ENCODE measurements around the gene TRAFD1. TPM values are rescaled to one million over a fixed set of nuclear protein-coding genes. Genes with fewer than 3 reads are reported as not detected.

Gene TRAFD1
- total and polyA plus RNA-seq, 2 of the 13 experiments (the other 11 are each of a cell fraction or from before 2014, with no cell fraction given), result 9.5 to 20.9 TPM

- Histone ChIP-seq H3K79me2 (ENCODE audit: insufficient read depth, low read length) (no peaks in the 10 kb centered on the region), H2AFZ (ENCODE audit: low read length) (no peak overlapping the region), H4K20me1 (ENCODE audit: insufficient read depth, low read length) (no peaks in the 10 kb centered on the region), H3K4me2 (ENCODE audit: low read depth, low read length) (no peak overlapping the region), H3K4me1 (ENCODE audit: insufficient read depth, low read length) (no peaks in the 10 kb centered on the region), H3K4me3 (replicated peaks in 1 of 3; ENCODE audit: insufficient read depth in 1 of 3, low read depth in 2 of 3, low read length in 3 of 3) (no peak overlapping the region), H3K36me3 (replicated peaks in 1 of 2; ENCODE audit: control insufficient read depth in 1 of 2, insufficient read depth in 2 of 2, low read length in 2 of 2) (peaks cover 0 to 6% of the 10 kb centered on the region in 2 experiments; a peak in 1 of 5 replicates), H3K27ac (ENCODE audit: extremely low read length, insufficient read depth, low read length) (no peak overlapping the region), H3K9me3 (ENCODE audit: low read length) (no peaks in the 10 kb centered on the region), H3K27me3 (ENCODE audit: control insufficient read depth in 1 of 2, insufficient read depth in 2 of 2, low read length in 2 of 2) (no peaks in the 10 kb centered on the region), H3K9ac (ENCODE audit: insufficient read depth, low read depth, low read length) (no peak overlapping the region)
- intact Hi-C loops (cut with micrococcal nuclease; ENCODE audit: unreplicated experiment) (no loop called here), in situ Hi-C loops (cut with HindIII; ENCODE audit: extremely low pct_ligation_motif_present, low pct_unique_long_range_greater_than_20kb) (no loop called here)
- 91% methylated on average over 4 of the region's 8 CpGs for WGBS (ENCODE audit: low lambda C conversion rate)
- FAIRE-seq (no peak), DNase-seq (ENCODE audit: low spot score) (no peak), ATAC-seq (no peak)
- ChIA-PET POLR2A (no interaction called here), CTCF (ENCODE audit: low intra/inter-chr PET ratio, low total read pairs) (no interaction called here)
- BruUV-seq (replicated peaks), result no TSS peak
- TF ChIP-seq JDP2 (CRISPR knock-in tag; IDR thresholded peaks at IDR 0.05; ENCODE audit: borderline replicate concordance) (no peak), PLRG1 (conservative IDR thresholded peaks at IDR 0.05) (no peak), ZNF777 (CRISPR knock-in tag; IDR thresholded peaks at IDR 0.05) (no peak), ZNF605 (CRISPR knock-in tag; IDR thresholded peaks at IDR 0.05) (no peak), ZSCAN29 (CRISPR knock-in tag; conservative IDR thresholded peaks at IDR 0.05) (no peak), SMYD3 (CRISPR knock-in tag; IDR thresholded peaks at IDR 0.05) (no peak), REL (CRISPR knock-in tag; conservative IDR thresholded peaks at IDR 0.05) (no peak), ZBTB33 (CRISPR knock-in tag; IDR thresholded peaks at IDR 0.05) (no peak), SETDB1 (CRISPR knock-in tag; IDR thresholded peaks at IDR 0.05; ENCODE audit: borderline replicate concordance) (no peak), USF2 (IDR thresholded peaks at IDR 0.05; ENCODE audit: low read depth, low read length) (no peak), USF2 (CRISPR knock-in tag; IDR thresholded peaks at IDR 0.05; ENCODE audit: borderline replicate concordance) (no peak), HMG20B (CRISPR knock-in tag; conservative IDR thresholded peaks at IDR 0.05) (no peak), ISX (CRISPR knock-in tag; conservative IDR thresholded peaks at IDR 0.05) (no peak)
- TF ChIP-seq, protein P1, sequence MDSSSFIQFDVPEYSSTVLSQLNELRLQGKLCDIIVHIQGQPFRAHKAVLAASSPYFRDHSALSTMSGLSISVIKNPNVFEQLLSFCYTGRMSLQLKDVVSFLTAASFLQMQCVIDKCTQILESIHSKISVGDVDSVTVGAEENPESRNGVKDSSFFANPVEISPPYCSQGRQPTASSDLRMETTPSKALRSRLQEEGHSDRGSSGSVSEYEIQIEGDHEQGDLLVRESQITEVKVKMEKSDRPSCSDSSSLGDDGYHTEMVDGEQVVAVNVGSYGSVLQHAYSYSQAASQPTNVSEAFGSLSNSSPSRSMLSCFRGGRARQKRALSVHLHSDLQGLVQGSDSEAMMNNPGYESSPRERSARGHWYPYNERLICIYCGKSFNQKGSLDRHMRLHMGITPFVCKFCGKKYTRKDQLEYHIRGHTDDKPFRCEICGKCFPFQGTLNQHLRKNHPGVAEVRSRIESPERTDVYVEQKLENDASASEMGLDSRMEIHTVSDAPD (CRISPR knock-in tag; IDR thresholded peaks at IDR 0.05), result no peak
- TF ChIP-seq, protein P2, sequence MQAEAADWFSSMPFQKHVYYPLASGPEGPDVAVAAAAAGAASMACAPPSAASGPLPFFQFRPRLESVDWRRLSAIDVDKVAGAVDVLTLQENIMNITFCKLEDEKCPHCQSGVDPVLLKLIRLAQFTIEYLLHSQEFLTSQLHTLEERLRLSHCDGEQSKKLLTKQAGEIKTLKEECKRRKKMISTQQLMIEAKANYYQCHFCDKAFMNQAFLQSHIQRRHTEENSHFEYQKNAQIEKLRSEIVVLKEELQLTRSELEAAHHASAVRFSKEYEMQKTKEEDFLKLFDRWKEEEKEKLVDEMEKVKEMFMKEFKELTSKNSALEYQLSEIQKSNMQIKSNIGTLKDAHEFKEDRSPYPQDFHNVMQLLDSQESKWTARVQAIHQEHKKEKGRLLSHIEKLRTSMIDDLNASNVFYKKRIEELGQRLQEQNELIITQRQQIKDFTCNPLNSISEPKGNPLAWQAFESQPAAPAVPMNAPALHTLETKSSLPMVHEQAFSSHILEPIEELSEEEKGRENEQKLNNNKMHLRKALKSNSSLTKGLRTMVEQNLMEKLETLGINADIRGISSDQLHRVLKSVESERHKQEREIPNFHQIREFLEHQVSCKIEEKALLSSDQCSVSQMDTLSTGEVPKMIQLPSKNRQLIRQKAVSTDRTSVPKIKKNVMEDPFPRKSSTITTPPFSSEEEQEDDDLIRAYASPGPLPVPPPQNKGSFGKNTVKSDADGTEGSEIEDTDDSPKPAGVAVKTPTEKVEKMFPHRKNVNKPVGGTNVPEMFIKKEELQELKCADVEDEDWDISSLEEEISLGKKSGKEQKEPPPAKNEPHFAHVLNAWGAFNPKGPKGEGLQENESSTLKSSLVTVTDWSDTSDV (CRISPR knock-in tag; IDR thresholded peaks at IDR 0.05), result no peak
- TF ChIP-seq, protein P3, sequence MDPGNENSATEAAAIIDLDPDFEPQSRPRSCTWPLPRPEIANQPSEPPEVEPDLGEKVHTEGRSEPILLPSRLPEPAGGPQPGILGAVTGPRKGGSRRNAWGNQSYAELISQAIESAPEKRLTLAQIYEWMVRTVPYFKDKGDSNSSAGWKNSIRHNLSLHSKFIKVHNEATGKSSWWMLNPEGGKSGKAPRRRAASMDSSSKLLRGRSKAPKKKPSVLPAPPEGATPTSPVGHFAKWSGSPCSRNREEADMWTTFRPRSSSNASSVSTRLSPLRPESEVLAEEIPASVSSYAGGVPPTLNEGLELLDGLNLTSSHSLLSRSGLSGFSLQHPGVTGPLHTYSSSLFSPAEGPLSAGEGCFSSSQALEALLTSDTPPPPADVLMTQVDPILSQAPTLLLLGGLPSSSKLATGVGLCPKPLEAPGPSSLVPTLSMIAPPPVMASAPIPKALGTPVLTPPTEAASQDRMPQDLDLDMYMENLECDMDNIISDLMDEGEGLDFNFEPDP (CRISPR knock-in tag; conservative IDR thresholded peaks at IDR 0.05), result no peak
Measured at GRCh38 chr12:112163056-112163455, 37.7 kb downstream of the TRAFD1 start.
